Measurements from ENCODE around the gene C18orf32.
"Not testable (repeated sequence)": the region's sequence is repeated elsewhere in the genome, so short reads cannot be mapped to it uniquely, and the experiment has no call there.

C18orf32 gene

GRCh38 chr18:49486953-49487710, at the start of gene C18orf32:
Gene C18orf32 (minus strand): TSS chr18:49487234. CDS start chr18:49483748, 3,486 bp downstream.
- peak; percentile 47 for FAIRE-seq
- DNase-seq (ENCODE audit: low spot score), result peak; percentile 87

GRCh38 chr18:49534846-49535601, 48.0 kb upstream of the C18orf32 start:
- no peak for DNase-seq (ENCODE audit: low spot score)
- FAIRE-seq, result no peak

GRCh38 chr18:49531678-49532153, 44.7 kb upstream of the C18orf32 start:
- DNase-seq (ENCODE audit: low spot score), result no peak

DNA sequence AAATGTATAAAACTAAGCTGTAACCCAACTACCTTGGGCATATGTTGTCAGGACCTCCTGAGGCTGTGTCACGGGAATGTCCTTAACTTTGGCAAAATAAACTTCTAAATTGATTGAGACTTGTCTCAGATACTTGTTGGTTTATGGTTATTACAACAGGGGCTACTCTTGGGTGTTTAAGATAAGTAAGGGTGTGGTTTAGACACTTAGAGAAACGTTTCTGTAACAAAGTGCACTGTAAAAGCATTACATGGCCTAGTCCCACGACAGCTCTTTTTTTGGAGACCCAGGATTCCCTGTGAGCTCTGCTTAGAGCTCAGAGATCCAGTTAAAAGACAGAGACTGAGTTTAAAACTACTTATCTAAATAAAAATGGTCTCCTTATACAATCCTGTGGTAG, 42.6 kb upstream of the C18orf32 start:
- FAIRE-seq, result no peak
- DNase-seq (ENCODE audit: low spot score), result no peak

More at GRCh38 chr18:49531678-49532153, 44.7 kb upstream of the C18orf32 start:
- FAIRE-seq, result no peak

GRCh38 chr18:49527631-49528327, 40.7 kb upstream of the C18orf32 start:
- DNase-seq (ENCODE audit: low spot score) (no peak), FAIRE-seq (no peak)

DNA sequence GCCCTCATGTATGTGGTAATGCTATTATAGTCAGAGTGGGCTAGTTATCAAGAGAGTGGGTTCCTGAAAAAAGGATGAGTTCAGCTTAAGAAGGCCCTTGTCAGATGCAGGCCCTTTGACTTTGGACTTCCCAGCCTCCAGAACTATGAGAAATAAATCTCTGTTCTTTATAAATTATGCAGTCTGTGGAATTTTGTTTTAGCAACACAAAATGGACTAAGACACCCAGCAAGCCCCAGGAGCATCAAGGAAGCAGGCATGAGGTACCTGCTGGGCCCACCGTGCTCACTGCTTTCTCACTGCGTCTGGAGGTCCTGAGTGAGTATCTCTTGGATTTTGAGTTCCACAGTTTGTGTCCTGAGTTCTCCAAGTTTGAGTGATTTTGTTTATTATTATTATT, 38.9 kb upstream of the C18orf32 start:
- no peak for DNase-seq (ENCODE audit: low spot score)
- no peak for FAIRE-seq

DNA sequence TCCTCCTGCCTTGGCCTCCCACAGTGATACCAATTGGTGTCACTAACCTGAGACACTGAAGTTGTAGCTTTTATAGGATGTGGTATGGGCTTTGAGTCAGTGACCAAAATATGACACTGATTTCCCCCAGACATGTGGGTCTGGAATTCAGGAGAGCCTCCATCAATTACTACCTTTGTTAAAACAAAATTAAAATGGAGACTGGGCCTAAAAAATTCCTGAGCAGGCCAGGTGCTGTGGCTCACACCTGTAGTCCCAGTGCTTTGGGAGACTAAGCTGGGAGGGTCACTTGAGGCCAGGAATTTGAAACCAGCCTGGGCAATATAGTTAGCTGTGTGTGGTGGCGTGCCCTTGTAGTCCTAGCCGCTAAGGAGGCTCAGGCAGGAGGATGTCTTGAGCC, 37.9 kb upstream of the C18orf32 start:
- DNase-seq (ENCODE audit: low spot score) (no peak), FAIRE-seq (no peak)

GRCh38 chr18:49524349-49524748, 37.3 kb upstream of the C18orf32 start:
- DNase-seq (ENCODE audit: low spot score) (no peak), FAIRE-seq (no peak)

DNA sequence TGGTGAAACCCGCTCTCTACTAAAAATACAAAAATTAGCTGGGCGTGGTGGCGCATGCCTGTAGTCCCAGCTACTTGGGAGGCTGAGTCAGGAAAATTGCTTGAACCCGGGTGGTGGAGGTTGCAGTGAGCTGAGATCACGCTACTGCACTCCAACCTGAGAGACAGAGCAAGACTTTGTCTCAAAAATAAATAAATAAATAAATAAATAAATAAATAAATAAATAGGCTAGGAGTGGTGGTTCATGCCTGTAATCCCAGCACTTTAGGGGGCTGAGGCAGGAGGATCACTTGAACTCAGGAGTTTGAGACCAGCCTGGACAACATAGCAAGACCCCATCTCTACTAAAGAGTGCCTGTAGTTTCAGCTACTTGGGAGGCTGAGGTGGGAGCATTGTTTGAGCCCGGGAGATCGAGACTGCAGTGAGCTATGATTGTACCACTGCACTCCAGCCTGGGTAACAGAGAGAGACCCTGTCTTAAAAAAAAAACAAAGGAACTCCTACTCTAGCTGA, 36.6 kb upstream of the C18orf32 start:
- not testable (repeated sequence) for DNase-seq (ENCODE audit: low spot score); FAIRE-seq

- DNase-seq (ENCODE audit: low spot score) (no peak), FAIRE-seq (no peak)
Measured at GRCh38 chr18:49521216-49521835, 34.3 kb upstream of the C18orf32 start.

GRCh38 chr18:49520661-49521145, 33.7 kb upstream of the C18orf32 start:
- DNase-seq (ENCODE audit: low spot score) (no peak), FAIRE-seq (no peak)

DNA sequence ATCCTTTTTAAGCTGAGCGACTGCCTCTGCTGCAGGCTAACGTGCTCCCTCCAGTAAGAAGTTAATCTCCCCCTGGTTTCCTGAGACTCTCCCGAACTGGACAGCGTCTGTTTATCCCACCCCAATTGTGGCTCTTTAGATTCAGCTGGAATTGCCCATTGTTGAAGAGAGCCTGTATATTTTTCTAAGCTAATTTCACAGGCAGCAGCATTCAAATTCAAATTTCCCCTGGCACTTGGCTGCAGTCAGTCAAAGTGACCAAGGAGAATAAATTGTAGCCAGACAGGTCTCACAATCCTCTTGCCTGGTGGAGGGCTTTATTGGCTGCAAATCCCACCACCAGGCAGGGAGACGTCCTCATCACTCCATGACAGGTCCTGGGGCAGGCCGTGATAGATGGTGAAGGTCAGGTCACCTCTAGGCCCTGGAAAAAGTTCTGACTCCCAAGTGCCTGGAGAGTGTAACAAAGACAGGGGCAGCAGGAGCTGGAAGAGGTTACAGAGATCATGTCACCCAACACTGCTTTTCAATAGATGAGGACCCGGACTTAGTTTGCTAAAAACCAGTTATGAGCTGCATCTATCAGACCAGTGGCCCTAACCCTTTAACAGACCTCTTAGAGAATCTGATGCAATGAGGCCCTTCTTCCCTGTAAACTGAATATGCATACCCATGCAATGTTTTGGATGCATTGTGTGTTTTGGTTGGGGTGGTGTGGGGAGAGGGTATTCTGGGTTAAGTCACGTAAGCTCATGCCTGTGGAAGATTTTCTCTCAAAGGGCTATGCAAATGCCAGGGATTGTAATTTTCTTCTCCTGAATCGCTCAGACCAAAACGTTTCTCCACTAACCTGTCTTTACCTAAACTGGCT, 32.3 kb upstream of the C18orf32 start:
- FAIRE-seq (no peak), DNase-seq (ENCODE audit: low spot score) (no peak)

- DNase-seq (ENCODE audit: low spot score), result no peak
- no peak for FAIRE-seq
Measured at GRCh38 chr18:49517483-49517882, 30.4 kb upstream of the C18orf32 start.

GRCh38 chr18:49515516-49515915, 28.5 kb upstream of the C18orf32 start:
- no peak for FAIRE-seq
- DNase-seq (ENCODE audit: low spot score), result no peak

DNA sequence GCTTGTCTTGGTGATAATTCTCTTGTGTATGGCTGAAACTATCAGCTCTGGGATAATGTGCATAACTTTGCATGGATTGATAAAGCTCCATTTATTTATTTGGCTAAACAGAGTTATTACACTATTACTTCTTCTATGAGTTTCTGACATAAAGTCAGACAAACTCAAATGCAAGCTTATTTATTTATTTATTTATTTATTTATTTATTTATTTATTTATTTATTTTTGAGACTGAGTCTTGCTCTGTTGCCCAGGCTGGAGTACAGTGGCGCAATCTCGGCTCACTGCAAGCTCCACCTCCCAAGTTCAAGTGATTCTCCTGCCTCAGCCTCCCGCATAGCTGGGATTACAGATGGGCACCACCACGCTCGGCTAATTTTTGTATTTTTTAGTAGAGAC, 28.0 kb upstream of the C18orf32 start:
- FAIRE-seq; DNase-seq (ENCODE audit: low spot score): not testable (repeated sequence)

GRCh38 chr18:49514577-49514976, 27.5 kb upstream of the C18orf32 start:
- FAIRE-seq (no peak), DNase-seq (ENCODE audit: low spot score) (no peak)

DNA sequence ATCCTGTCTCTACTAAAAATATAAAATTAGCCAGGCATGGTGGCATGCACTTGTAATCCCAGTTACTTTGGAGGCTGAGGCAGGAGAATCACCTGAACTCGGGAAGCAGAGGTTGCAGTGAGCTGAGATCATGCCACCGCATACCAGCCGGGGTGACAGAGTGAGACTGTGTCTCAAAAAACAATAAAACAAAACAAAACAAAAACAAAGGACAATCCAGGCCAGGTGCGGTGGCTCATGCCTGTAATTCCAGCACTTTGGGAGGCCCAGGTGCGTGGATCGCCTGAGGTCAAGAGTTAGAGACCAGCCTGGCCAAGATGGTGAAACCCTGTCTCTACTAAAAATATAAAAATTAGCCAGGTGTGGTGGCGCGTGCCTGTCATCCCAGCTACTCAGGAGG, 25.8 kb upstream of the C18orf32 start:
- DNase-seq (ENCODE audit: low spot score); FAIRE-seq: not testable (repeated sequence)

DNA sequence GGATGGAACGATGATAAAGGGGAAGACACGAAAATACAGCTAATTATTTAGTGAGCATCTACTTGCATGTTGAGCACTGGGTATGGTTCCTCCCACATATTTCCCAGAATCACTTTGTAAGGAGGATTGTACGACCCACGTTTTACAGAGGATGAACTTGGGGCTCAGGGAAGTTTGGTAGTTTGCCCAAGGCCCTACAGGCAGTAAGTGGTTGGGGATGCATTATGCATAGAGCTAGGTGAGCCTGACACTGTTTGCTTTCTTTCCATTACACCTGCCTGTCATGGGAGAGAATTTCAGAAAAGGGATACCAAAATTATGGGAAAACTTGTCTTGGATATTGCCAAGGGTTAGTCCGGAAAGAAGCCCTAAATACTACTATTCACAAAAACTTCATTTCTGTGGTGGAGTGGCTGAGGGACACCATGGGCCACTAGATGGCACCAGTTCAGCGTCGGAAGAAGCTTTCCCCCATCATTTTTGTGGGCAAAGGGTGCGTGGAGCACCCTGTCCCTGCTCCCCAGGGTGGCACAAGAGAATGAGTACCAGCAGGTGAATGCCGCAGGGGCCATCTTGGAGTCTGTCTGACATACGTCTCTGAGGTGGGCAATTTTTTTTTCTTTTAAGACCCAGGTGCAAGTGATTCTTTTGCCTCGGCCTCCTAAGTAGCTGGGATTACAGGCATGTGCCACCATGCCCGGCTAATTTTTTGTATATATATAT, 23.5 kb upstream of the C18orf32 start:
- no peak for DNase-seq (ENCODE audit: low spot score)
- FAIRE-seq, result no peak

DNA sequence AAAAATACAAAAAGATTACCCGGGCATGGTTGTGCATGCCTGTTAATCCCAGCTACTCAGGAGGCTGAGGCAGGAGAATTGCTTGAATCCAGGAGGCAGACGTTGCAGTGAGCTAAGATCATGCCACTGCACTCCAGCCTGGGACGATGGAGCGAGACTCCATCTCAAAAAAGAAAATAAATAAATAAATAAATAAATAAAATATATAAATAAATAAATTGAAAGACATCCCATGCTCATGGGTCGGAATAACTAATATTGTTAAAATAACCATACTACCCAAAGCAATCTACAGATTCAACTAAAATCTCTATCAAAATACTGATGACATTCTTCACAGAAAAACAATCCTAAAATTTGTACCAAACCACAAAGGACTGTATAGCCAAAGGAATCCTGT, 19.4 kb upstream of the C18orf32 start:
- not testable (repeated sequence) for DNase-seq (ENCODE audit: low spot score); FAIRE-seq

Measured in RCC 7860 (cell line).